HG03135 (cell line): ENCODE results near the gene LTV1.
"Not testable (repeated sequence)": the region's sequence is repeated elsewhere in the genome, so short reads cannot be mapped to it uniquely, and the experiment has no call there.

Source experiments
- ATAC-seq: cut with Tn5 transposase; IDR thresholded peaks from one replicate; pipeline ENCODE4 v1.9.1; 2021; ENCODE audit warnings: mild to moderate bottlenecking, moderate library complexity; ENCODE audit not compliant: unreplicated experiment

LTV1 gene

GRCh38 chr6:143840595-143841265, 2.4 kb upstream of the LTV1 start:
- ATAC-seq: no peak

DNA sequence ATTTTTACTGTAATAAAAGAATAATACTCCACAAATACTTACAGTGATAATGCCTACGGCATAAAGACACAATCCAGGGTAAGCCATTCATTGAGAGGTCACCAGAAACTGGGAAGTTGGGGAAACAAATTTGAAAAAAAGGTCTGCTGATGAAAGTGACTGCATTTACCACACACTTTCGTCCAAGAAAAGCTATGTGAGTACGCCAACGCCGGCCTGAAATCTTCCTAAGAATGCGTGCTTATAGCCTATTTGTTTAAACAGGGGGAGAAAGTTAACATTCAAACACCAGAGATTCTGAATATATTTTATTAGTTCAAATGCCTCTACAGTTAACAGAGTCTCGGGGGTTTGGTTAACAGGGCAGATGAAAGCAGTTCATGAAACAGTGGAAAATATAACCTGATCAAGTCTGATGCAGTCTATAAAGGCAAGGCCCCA, 657 bp upstream of the LTV1 start:
- peak; percentile 22 for ATAC-seq

- ATAC-seq: peak; percentile 18
Observed at GRCh38 chr6:143843677-143843999, 500 bp downstream of the LTV1 start.

GRCh38 chr6:143844006-143844405, 868 bp downstream of the LTV1 start:
- no peak for ATAC-seq

- ATAC-seq: no peak
Observed at GRCh38 chr6:143845033-143845432, 1.9 kb downstream of the LTV1 start.

DNA sequence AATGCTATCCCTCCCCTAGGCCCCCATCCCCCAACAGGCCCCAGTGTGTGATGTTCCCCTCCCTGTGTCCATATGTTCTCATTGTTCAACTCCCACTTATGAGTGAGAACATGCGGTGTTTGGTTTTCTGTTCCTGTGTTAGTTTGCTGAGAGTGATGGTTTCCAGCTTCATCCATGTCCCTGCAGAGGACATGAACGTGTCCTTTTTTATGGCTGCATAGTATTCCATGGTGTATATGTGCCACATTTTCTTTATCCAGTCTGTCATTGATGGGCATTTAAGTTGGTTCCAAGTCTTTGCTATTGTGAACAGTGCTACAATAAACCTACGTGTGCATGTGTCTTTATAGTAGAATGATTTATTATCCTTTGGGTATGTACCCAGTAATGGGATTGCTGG, 8.6 kb downstream of the LTV1 start:
- ATAC-seq: not testable (repeated sequence)

DNA sequence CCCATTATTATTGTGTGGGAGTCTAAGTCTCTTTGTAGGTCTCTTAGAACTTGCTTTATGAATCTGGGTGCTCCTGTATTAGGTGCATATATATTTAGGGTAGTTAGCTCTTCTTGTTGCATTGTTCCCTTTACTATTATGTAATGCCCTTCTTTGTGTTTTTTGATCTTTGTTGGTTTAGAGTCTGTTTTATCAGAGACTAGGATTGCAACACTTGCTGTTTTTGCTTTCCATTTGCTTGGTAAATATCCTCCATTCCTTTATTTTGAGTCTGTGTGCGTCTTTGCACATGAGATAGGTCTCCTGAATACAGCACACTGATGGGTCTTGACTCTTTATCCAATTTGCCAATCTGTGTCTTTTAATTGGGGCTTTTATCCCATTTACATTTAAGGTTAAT, 11.9 kb downstream of the LTV1 start:
- not testable (repeated sequence) for ATAC-seq

DNA sequence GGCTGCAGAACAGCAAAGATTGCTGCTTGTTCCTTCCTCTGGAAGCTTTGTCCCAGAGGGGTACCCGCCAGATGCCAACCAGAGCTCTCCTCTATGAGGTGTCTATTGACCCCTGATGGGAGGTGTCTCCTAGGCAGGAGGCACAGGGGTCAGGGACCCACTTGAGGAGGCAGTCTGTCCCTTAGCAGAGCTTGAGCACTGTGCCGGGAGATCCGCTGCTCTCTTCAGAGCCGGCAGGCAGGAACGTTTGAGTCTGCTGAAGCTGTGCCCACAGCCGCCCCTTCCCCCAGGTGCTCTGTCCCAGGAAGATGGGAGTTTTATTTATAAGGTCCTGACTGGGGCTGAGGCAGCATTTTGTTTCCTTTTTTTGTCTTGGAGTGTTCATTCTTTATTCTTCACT, 13.6 kb downstream of the LTV1 start:
- not testable (repeated sequence) for ATAC-seq

GRCh38 chr6:143857651-143858050, 14.5 kb downstream of the LTV1 start:
- no peak for ATAC-seq

DNA sequence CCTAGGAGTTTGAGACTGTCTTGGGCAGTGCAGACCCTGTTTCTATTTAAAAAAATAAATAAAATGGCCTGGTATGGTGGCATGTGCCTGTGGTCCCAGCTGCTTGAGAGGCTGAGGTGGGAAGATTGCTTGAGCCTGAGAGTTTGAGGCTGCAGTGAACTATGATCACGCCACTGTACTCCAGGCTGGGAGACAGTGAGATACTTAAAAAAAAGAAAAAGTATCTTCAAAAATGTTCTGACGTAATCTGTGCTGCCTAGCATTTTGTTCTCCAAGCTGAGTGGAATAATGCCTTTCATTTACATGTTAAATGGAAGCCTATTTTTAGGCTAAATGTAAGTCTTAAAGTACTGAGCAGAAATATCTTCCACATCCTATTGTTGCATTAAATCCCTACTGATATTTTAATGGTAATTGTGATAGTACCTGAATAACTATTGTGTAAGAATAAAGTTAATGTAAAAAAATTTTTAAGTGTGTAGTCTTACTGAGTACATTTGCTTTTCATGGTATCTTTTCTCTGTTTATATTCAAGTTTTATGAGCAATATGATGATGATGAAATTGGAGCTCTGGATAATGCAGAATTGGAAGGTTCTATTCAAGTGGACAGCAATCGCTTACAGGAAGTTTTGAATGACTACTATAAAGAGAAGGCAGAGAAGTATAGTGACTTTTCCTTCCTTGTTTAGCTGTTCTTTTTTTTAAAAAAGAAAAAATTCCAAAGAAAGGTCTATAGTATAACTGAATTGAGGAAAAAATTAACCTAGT, 16.9 kb downstream of the LTV1 start:
- ATAC-seq: no peak

DNA sequence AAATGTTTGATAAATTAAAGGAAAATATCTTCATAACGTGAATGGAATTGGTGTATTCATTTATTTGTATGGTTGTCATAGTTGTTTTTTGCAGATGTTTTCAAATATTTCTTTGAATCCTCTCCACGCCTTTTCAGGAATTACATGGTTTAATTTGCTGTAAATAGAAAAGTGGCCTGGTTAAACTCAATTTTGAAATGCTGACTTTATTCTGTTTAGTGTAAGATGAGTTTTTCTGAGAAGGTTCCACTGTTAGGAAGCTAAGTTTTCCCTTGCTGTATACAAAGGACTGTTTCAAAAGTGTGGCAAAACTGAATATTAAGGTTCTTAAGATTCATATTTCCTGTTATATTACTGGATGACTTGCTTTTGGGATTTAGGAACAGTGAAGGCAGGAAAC, 20.6 kb downstream of the LTV1 start:
- ATAC-seq: no peak

DNA sequence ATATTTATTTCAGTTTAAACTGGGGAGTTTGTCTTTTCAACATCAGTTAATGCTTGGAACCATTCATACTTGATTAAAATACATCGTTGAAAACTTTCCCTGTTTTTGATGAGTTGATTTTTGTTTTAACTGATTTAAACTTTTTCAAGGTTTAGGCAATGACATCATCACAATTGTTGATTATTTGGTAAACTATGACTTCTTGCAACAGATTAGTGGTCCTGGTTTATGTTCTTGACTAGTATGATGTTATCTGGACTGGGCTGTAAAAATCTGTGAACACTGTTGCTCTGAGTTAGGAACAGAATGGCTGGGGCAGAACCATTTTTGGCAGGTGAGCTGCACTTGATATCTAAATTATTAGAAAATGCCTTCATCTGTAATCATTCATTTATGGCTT, 21.1 kb downstream of the LTV1 start, which contains the start of gene ZC2HC1B:
Gene ZC2HC1B (plus strand): TSS at position 241 of the 400 bp plus-strand sequence. CDS start 66 bp downstream, at position 307.
- ATAC-seq: no peak

- no peak for ATAC-seq
Observed at GRCh38 chr6:143867236-143867635, 24.1 kb downstream of the LTV1 start.

- not testable (repeated sequence) for ATAC-seq
Observed at GRCh38 chr6:143868808-143869207, 25.7 kb downstream of the LTV1 start.

GRCh38 chr6:143871202-143871730, 28.1 kb downstream of the LTV1 start:
- not testable (repeated sequence) for ATAC-seq

GRCh38 chr6:143872201-143872600, 29.1 kb downstream of the LTV1 start:
- peak; percentile 91 for ATAC-seq

- ATAC-seq: not testable (repeated sequence)
Observed at GRCh38 chr6:143873600-143873999, 30.5 kb downstream of the LTV1 start.

GRCh38 chr6:143874503-143874902, 31.4 kb downstream of the LTV1 start:
- ATAC-seq: not testable (repeated sequence)

DNA sequence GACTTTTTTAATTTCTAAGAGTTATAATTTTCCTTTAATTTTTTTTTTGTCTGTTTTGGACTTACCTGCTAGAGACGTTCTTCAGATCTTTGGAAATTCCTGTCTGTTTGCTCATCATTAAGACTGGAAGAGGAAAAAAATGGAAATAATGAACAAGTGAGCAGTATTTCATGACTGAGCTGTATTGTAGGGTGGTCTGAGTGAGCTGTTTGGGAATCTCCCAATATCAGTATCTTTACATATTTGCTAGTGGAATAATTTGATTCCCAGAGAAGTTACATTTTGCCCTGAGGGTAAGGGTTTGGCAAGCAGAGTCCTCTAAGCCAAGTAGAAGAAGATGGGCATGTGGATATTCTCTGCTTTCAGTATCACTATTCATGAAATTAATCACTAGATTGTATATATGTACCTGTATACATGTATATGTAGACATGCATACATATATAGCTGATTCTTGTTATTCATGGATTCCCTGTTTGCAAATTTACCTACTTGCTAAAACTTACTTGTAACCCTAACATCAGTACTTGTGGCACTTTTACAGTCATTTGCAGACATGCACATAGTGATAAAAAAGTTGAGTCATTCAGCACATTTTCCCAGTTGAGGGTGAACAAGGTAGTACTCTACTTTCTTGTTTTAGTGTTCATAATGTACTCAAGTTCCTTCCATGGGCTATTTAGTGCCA, 34.6 kb downstream of the LTV1 start:
- ATAC-seq: no peak

DNA sequence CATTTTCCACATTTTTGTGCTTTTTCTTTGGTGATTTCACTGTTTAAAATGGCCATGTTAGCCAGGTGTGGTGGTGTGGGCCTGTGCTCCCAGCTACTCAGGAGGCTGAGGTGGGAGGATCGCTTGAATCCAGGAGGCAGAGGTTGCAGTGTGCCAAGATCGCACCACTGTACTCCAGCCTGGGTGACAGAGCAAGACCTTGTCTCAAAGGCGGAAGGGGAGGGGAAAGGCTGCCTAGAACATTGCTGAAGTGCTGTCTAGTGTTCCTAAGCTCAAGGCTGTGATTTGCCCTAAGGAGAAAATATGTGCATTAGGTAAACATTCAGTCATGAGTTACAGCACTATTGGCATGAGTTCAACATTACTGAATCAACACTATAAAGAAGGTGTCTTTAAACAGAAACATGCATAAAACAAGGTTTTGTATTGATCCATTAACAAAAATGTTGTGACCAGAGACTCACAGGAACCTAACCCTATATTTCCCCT, 35.2 kb downstream of the LTV1 start:
- ATAC-seq: no peak

DNA sequence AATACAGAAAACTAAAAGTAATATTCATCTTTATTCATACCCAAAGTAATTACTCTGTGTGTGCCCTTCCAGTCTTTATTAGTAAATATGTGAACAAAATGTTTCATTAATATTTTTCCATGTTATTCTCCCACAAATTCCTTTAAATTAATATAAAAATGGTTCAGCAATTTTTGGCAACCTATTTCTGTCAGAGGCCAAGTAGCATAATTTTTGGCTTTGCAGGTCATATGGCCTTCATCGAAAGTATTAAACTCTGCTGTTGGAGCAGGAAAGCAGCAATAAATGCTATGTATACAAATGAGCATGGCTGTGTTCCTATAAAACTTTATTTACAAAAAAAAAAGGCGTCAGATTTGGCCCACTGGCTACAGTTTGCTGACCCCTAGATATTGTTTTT, 37.3 kb downstream of the LTV1 start:
- no peak for ATAC-seq
